Uterus (tissue), 2 donors: ENCODE data around the gene CASP10.
"Not testable (repeated sequence)": the region's sequence is repeated elsewhere in the genome, so short reads cannot be mapped to it uniquely, and the experiment has no call there.

Experiments
- POLR2A ChIP-seq, 2 donors: fragments of 450-650 bp; IDR thresholded peaks; one replicate each; pipeline ENCODE4 v1.6.1; 2016; ENCODE audit warnings: antibody characterized with exemption in 2 of 2, mild to moderate bottlenecking in 1 of 2, moderate library complexity in 1 of 2
- TF ChIP-seq, protein P1 (sequence below), 4 experiments: fragments of 200-600 bp in 2 of 4; fragments of 450-650 bp in 2 of 4; sonication (generic) in 2 of 4; IDR thresholded peaks; one replicate each; pipeline ENCODE4 v1.5.1; 2016 to 2019; ENCODE audit warnings: antibody characterized with exemption in 4 of 4, mild to moderate bottlenecking in 2 of 4, moderate library complexity in 1 of 4

DNA sequence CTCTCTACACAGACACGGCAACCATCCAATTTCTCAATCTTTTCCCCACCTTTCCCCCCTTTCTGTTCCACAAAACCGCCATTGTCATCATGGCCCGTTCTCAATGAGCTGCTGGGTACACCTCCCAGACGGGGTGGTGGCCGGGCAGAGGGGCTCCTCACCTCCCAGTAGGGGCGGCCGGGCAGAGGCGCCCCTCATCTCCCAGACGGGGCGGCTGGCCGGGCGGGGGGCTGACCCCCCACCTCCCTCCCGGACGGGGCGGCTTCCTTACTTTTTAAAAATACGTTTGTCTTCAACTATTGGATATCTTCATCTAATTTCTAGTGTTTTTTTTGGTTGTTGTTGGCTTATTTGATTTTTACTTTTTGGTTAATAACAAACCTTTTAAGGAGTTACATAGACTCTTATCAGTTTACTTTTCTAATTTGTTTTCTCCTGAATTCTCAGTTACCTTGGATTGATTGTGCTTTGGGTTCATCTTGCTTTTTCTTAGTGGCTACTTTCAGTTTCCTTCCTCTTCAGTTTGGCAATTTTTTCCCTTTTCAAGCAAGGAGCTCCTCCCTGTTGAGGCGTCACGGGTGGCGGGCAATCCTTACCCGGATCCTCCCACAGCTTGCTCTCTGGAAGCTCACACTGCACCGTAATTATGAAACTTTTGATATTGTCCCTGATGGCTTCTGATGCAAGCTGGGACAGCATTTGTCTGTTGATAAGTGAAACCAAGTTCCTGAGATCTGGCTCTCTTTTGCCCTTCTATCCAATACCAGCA, 56.4 kb downstream of the CASP10 start:
- TF ChIP-seq, protein P1, sequence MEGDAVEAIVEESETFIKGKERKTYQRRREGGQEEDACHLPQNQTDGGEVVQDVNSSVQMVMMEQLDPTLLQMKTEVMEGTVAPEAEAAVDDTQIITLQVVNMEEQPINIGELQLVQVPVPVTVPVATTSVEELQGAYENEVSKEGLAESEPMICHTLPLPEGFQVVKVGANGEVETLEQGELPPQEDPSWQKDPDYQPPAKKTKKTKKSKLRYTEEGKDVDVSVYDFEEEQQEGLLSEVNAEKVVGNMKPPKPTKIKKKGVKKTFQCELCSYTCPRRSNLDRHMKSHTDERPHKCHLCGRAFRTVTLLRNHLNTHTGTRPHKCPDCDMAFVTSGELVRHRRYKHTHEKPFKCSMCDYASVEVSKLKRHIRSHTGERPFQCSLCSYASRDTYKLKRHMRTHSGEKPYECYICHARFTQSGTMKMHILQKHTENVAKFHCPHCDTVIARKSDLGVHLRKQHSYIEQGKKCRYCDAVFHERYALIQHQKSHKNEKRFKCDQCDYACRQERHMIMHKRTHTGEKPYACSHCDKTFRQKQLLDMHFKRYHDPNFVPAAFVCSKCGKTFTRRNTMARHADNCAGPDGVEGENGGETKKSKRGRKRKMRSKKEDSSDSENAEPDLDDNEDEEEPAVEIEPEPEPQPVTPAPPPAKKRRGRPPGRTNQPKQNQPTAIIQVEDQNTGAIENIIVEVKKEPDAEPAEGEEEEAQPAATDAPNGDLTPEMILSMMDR (IDR thresholded peaks at IDR 0.05) = not testable (repeated sequence)
- not testable (repeated sequence) for TF ChIP-seq POLR2A (IDR thresholded peaks at IDR 0.05)
